HAP-1 (cell line): ENCODE measurements around the gene EGFLAM.

Source experiments
- DNase-seq, 2 experiments: peaks; one replicate each; pipeline ENCODE4 v3.0.0-alpha.2; 2016 to 2020; ENCODE audit warnings: low spot score in 2 of 2
- H3K27me3 ChIP-seq: fragments of 250-450 bp; sonication (Bioruptor Pico); 2 replicates; pipeline ENCODE4 v1.5.1; 2020; ENCODE audit warnings: low read depth, mild to moderate bottlenecking, moderate library complexity
- H3K36me3 ChIP-seq: fragments of 250-450 bp; sonication (Bioruptor Pico); replicated peaks from 2 replicates; pipeline ENCODE4 v1.5.1; 2020; ENCODE audit warnings: mild to moderate bottlenecking
- H3K4me1 ChIP-seq: fragments of 250-450 bp; sonication (Bioruptor Pico); 2 replicates; pipeline ENCODE4 v1.5.1; 2020; ENCODE audit warnings: mild to moderate bottlenecking
- H3K4me3 ChIP-seq: fragments of 250-450 bp; sonication (Bioruptor Pico); 2 replicates; pipeline ENCODE4 v1.5.1; 2020; ENCODE audit warnings: mild to moderate bottlenecking, moderate library complexity
- H3K9me3 ChIP-seq: fragments of 250-450 bp; sonication (Bioruptor Pico); 2 replicates; pipeline ENCODE4 v1.5.1; 2020; ENCODE audit warnings: mild to moderate bottlenecking, moderate library complexity
- in situ Hi-C: fragments of 300-500 bp; cut with MboI; formaldehyde crosslinking; loops from 3 replicates; pipeline ENCODE4 v1.14.3; 2020; ENCODE audit warnings: low sequenced_read_pairs, inconsistent platforms, mixed read lengths

Gene EGFLAM

DNA sequence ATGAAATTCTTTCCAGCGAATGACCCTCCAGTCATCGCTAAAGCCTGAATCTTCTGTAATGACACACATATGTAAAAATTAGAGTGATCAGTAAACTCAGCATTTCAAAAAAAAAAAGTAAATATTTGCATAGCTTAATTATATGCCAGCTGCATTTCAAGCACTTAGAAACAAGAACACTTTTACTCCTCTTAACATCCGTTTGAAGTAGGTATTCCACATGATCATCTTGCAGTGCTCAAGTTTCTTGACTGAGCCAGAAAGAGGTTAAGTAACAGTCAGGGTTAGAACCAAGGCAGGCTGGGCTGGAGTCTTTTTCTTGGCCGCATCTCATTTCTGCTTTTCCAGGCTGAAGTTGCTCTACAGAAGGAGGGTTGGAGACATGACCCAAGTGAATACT is 27.6 kb downstream of the EGFLAM start:
- Histone ChIP-seq H3K27me3 (no peaks in the 10 kb centered on the region), H3K4me3 (no peak overlapping the region), H3K9me3 (no peaks in the 10 kb centered on the region), H3K4me1 (no peaks in the 10 kb centered on the region), H3K36me3 (no peaks in the 10 kb centered on the region)
- no peak for DNase-seq
- in situ Hi-C loops, result no loop called here

GRCh38 chr5:38287124-38287523 is 28.8 kb downstream of the EGFLAM start:
- Histone ChIP-seq H3K4me3 (no peak overlapping the region), H3K9me3 (no peaks in the 10 kb centered on the region), H3K27me3 (no peaks in the 10 kb centered on the region), H3K36me3 (no peaks in the 10 kb centered on the region), H3K4me1 (no peaks in the 10 kb centered on the region)
- no peak for DNase-seq
- in situ Hi-C loops, result no loop called here

- DNase-seq, result no peak
- in situ Hi-C loops, result no loop called here
- no peaks in the 10 kb centered on the region for H3K27me3 ChIP-seq
- no peaks in the 10 kb centered on the region for H3K9me3 ChIP-seq
- no peak overlapping the region for H3K4me3 ChIP-seq
- no peaks in the 10 kb centered on the region for H3K4me1 ChIP-seq
- no peaks in the 10 kb centered on the region for H3K36me3 ChIP-seq
These were observed 31.1 kb downstream of the EGFLAM start for GRCh38 chr5:38289457-38289856.

DNA sequence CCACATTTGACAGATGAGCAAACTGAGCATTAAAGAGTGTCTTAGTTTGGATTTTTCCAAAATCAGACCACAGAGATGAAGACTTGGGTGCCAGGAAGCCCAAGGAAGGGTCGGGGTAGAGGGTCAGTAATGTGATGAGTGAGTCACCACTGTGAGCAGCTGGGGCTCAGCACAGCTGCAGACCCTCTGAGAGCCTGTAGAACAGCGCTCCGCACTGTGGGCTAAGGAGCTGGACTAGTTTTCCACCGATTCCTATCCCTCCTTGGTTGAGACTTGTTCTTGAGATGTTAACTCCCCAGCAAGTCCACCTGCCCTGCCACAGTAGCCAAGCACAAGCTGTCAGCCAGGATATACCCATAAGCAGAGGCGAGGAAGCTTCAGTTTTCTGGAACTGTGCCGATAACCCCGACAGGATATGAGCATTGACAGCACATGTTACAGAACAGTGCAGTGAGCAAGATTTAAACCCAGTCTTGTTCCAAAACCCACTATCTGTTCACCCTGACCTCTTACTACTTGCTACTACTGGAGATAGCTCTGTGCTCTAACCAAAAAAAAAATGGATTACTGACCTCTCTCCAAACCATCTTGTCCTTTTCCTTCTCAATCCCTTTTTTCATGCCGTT is 31.8 kb downstream of the EGFLAM start:
- H3K27me3 ChIP-seq, result no peaks in the 10 kb centered on the region
- in situ Hi-C loops, result no loop called here
- DNase-seq, result no peak

DNA sequence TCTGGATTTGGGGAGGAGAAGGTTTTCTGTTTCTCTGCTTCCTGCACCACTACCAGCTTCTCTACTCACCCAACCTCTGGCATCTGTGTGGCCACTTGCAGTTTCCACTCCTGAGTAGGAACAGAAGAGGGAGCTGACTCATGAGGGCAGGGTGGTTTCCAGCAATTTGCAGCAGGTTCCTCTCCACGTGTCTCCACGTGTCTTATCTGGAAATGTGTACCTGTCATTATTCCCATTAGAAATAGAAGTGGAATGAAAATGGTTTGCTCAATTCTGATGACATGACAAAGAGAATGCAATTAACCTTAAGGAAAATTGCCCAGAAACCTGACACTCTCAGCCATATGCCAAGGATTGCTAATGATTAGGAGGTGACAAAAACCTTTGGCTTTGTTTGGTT is 33.0 kb downstream of the EGFLAM start:
- in situ Hi-C loops, result no loop called here
- Histone ChIP-seq H3K27me3 (no peaks in the 10 kb centered on the region; the same call in 1 of the 2 replicates), H3K36me3 (no peaks in the 10 kb centered on the region), H3K4me3 (no peak overlapping the region), H3K4me1 (no peaks in the 10 kb centered on the region), H3K9me3 (no peaks in the 10 kb centered on the region)
- no peak for DNase-seq

More for the DNA sequence above, 31.8 kb downstream of the EGFLAM start:
- no peaks in the 10 kb centered on the region for H3K4me1 ChIP-seq
- no peaks in the 10 kb centered on the region for H3K9me3 ChIP-seq
- H3K36me3 ChIP-seq, result no peaks in the 10 kb centered on the region
- no peak overlapping the region for H3K4me3 ChIP-seq

- Histone ChIP-seq H3K4me1 (no peaks in the 10 kb centered on the region), H3K9me3 (no peaks in the 10 kb centered on the region), H3K27me3 (no peaks in the 10 kb centered on the region; the same call in 1 of the 2 replicates), H3K4me3 (no peak overlapping the region), H3K36me3 (no peaks in the 10 kb centered on the region)
- in situ Hi-C loops, result no loop called here
- no peak for DNase-seq
These were observed 33.9 kb downstream of the EGFLAM start for GRCh38 chr5:38292228-38292627.

- in situ Hi-C loops, result no loop called here
- no peaks in the 10 kb centered on the region for H3K4me1 ChIP-seq
- H3K36me3 ChIP-seq, result no peaks in the 10 kb centered on the region
- H3K4me3 ChIP-seq, result no peak overlapping the region
- no peak for DNase-seq
- no peaks in the 10 kb centered on the region; the same call in 1 of the 2 replicates for H3K27me3 ChIP-seq
- H3K9me3 ChIP-seq, result no peaks in the 10 kb centered on the region
These were observed 37.4 kb downstream of the EGFLAM start for GRCh38 chr5:38295751-38296150.

GRCh38 chr5:38297830-38298608 is 39.7 kb downstream of the EGFLAM start:
- DNase-seq, result no peak

DNA sequence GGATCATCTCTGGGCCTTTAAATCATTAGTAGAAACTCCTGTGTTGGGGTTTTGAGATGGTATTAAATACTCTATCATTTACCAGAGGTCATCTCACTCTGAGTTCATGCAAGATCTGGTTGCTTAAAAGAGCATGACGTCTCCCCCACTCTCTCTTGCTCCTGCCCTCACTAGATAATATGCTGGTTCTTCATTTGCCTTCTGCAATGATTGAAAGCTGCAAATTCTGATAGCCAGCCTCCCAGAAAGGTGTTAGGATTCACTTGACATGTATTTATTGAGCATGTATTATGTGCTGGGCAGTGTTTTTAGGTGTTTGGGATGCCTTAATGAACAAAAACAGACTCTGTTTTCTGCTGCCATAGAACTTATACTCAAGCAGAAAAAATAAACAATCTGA is 41.2 kb downstream of the EGFLAM start:
- Histone ChIP-seq H3K4me1 (no peaks in the 10 kb centered on the region), H3K4me3 (no peak overlapping the region)
- in situ Hi-C loops, result no loop called here

More at GRCh38 chr5:38297830-38298608, 39.7 kb downstream of the EGFLAM start:
- in situ Hi-C loops, result no loop called here
- H3K27me3 ChIP-seq, result no peaks in the 10 kb centered on the region; the same call in 1 of the 2 replicates
- no peaks in the 10 kb centered on the region for H3K4me1 ChIP-seq
- H3K4me3 ChIP-seq, result no peak overlapping the region
- H3K9me3 ChIP-seq, result no peaks in the 10 kb centered on the region
- no peaks in the 10 kb centered on the region for H3K36me3 ChIP-seq

GRCh38 chr5:38305148-38305547 is 46.8 kb downstream of the EGFLAM start:
- in situ Hi-C loops, result no loop called here
- no peak for DNase-seq
- Histone ChIP-seq H3K4me3 (no peak overlapping the region), H3K36me3 (no peaks in the 10 kb centered on the region), H3K27me3 (no peaks in the 10 kb centered on the region), H3K4me1 (no peaks in the 10 kb centered on the region), H3K9me3 (no peaks in the 10 kb centered on the region)

More for the DNA sequence above, 41.2 kb downstream of the EGFLAM start:
- Histone ChIP-seq H3K9me3 (no peaks in the 10 kb centered on the region), H3K36me3 (no peaks in the 10 kb centered on the region), H3K27me3 (no peaks in the 10 kb centered on the region; the same call in 1 of the 2 replicates)
- DNase-seq, result no peak

DNA sequence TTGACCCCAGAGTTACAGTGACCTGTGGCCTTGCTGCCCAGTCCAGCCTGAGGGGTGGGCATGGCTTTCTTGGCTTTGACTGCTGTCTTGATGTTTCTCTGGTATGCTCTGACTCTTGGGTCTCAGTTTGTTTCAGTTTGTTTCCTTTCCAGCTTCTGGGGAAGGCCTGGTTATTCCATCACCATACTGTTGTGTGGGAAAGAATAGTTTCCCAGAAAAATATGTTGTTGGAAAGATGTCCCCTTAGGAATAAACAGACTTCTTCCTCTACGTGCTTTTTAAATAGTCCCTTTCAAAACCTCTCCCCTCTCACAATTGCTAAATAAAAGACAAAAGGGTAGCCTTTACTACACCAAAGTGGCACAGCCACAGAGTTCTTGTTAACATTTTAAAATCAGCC is 49.5 kb downstream of the EGFLAM start:
- H3K36me3 ChIP-seq, result no peaks in the 10 kb centered on the region
- no peaks in the 10 kb centered on the region for H3K9me3 ChIP-seq
- no peak overlapping the region for H3K4me3 ChIP-seq
- no peaks in the 10 kb centered on the region for H3K27me3 ChIP-seq
- H3K4me1 ChIP-seq, result no peaks in the 10 kb centered on the region
- in situ Hi-C loops, result no loop called here
- no peak for DNase-seq

GRCh38 chr5:38316544-38317224 is 58.3 kb downstream of the EGFLAM start:
- Histone ChIP-seq H3K4me3 (no peak overlapping the region), H3K27me3 (no peaks in the 10 kb centered on the region), H3K36me3 (no peaks in the 10 kb centered on the region), H3K9me3 (no peaks in the 10 kb centered on the region), H3K4me1 (no peaks in the 10 kb centered on the region)
- in situ Hi-C loops, result no loop called here
- no peak for DNase-seq

- DNase-seq, result no peak
- in situ Hi-C loops, result no loop called here
- Histone ChIP-seq H3K27me3 (no peaks in the 10 kb centered on the region), H3K4me1 (no peaks in the 10 kb centered on the region), H3K36me3 (no peaks in the 10 kb centered on the region), H3K9me3 (no peaks in the 10 kb centered on the region), H3K4me3 (no peak overlapping the region)
These were observed 59.5 kb downstream of the EGFLAM start for GRCh38 chr5:38317868-38318267.

DNA sequence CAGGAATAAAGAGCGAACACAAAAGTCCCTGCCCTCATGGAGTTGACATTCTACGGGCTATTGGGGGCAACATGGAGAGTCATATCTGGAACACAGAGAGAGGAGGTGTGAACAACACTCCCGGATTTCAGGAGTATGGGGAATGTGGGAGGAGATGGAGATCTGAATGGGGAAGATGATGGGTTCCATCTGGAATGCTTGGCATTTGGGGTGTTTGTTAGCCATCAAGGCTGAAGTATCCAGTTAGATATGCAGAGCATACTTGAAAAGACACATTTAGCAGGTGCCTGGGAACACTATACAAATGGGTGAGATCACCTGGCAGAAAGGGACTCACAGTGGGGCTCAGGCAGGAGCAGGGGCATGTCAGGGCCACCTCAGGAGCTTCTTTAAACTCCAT is 61.1 kb downstream of the EGFLAM start:
- no peak overlapping the region for H3K4me3 ChIP-seq
- H3K4me1 ChIP-seq, result no peaks in the 10 kb centered on the region
- in situ Hi-C loops, result no loop called here
- no peaks in the 10 kb centered on the region for H3K27me3 ChIP-seq
- no peaks in the 10 kb centered on the region for H3K36me3 ChIP-seq
- no peak for DNase-seq
- H3K9me3 ChIP-seq, result no peaks in the 10 kb centered on the region
